ENCODE measurements around the gene LAMA5. TPM values are rescaled to one million over a fixed set of nuclear protein-coding genes. Genes with fewer than 3 reads are reported as not detected.

LAMA5 gene
- total RNA-seq, 1 experiment from 2014 or later, result 321 TPM

GRCh38 chr20:62265365-62265764, 101.7 kb downstream of the LAMA5 start:
- Histone ChIP-seq H3K4me2 (ENCODE audit: low read length) (no peak overlapping the region), H3K4me3 (replicated peaks in 1 of 2; ENCODE audit: low read depth in 1 of 2, low read length in 2 of 2) (no peak overlapping the region), H3K27ac (ENCODE audit: low read depth, low read length) (no peak overlapping the region), H3K79me2 (ENCODE audit: insufficient read depth, low read length) (no peaks in the 10 kb centered on the region), H4K20me1 (ENCODE audit: insufficient read depth) (no peaks in the 10 kb centered on the region), H3K9me3 (ENCODE audit: control insufficient read depth in 1 of 2, insufficient read depth in 1 of 2, low read depth in 1 of 2, low read length in 2 of 2) (no peaks in the 10 kb centered on the region), H2AFZ (ENCODE audit: low read depth, low read length, poor library complexity, severe bottlenecking) (no peak overlapping the region), H3K27me3 (ENCODE audit: insufficient read depth, low read length) (no peaks in the 10 kb centered on the region), H3K36me3 (ENCODE audit: control insufficient read depth in 1 of 2, insufficient read depth in 2 of 2, low read length in 2 of 2) (no peaks in the 10 kb centered on the region), H3K4me1 (ENCODE audit: control insufficient read depth in 1 of 2, insufficient read depth in 2 of 2, low read length in 2 of 2) (no peaks in the 10 kb centered on the region), H3K9me2 (ENCODE audit: insufficient read depth) (no peaks in the 10 kb centered on the region), H3K9ac (ENCODE audit: low read length) (no peak overlapping the region)
- ATAC-seq, result no peak
- intact Hi-C loops (cut with micrococcal nuclease), result no loop called here
- DNase-seq (ENCODE audit: low read depth, low spot score), result no peak
- no peak for TF ChIP-seq ELF1 (IDR thresholded peaks at IDR 0.05; ENCODE audit: borderline replicate concordance, low read depth)
- TF ChIP-seq YY1 (IDR thresholded peaks at IDR 0.05; ENCODE audit: extremely low read depth, insufficient replicate concordance, low read depth, low read length), result no peak
- no peak for TF ChIP-seq TCF7L2 (IDR thresholded peaks at IDR 0.05; ENCODE audit: borderline replicate concordance, extremely low read depth, insufficient read depth, insufficient read length)
- ChIA-PET CTCF (no interaction called here), RAD21 (ENCODE audit: low non-redundant PET in 1 of 2, low total read pairs in 2 of 2, uncharacterized antibody in 2 of 2, unreplicated experiment in 2 of 2) (no interaction called here), POLR2A (no interaction called here)
- TSS peak; percentile 16 for BruUV-seq (replicated peaks)

- DNase-seq (ENCODE audit: low read depth, low spot score) (no peak), ATAC-seq (no peak)
- no peaks in the 10 kb centered on the region for H3K79me2 ChIP-seq (ENCODE audit: insufficient read depth, low read length)
- H3K36me3 ChIP-seq (ENCODE audit: control insufficient read depth in 1 of 2, insufficient read depth in 2 of 2, low read length in 2 of 2), result 0 out of 4 replicates have a peak, but pooled peaks cover 0 to 2% of the 10 kb centered on the region in 2 experiments
- H2AFZ ChIP-seq (ENCODE audit: low read depth, low read length, poor library complexity, severe bottlenecking), result no peak overlapping the region
- H3K4me2 ChIP-seq (ENCODE audit: low read length), result no peak overlapping the region
- H3K27me3 ChIP-seq (ENCODE audit: insufficient read depth, low read length), result no peaks in the 10 kb centered on the region
- H3K4me1 ChIP-seq (ENCODE audit: control insufficient read depth in 1 of 2, insufficient read depth in 2 of 2, low read length in 2 of 2), result no peaks in the 10 kb centered on the region
- no peaks in the 10 kb centered on the region for H4K20me1 ChIP-seq (ENCODE audit: insufficient read depth)
- TF ChIP-seq ZFX (IDR thresholded peaks at IDR 0.05) (no peak), SP1 (IDR thresholded peaks at IDR 0.05; ENCODE audit: low read depth) (no peak), CEBPB (IDR thresholded peaks at IDR 0.05; ENCODE audit: low read depth) (no peak), YY1 (IDR thresholded peaks at IDR 0.05; ENCODE audit: extremely low read depth, insufficient replicate concordance, low read depth, low read length) (no peak), CTCF (IDR thresholded peaks at IDR 0.05 in 2 of 3, conservative IDR thresholded peaks at IDR 0.05 in 1 of 3; ENCODE audit: borderline replicate concordance in 1 of 3, insufficient read depth in 1 of 3, low read depth in 2 of 3, low read length in 2 of 3) (no peak)
- no peaks in the 10 kb centered on the region for H3K9me3 ChIP-seq (ENCODE audit: control insufficient read depth in 1 of 2, insufficient read depth in 1 of 2, low read depth in 1 of 2, low read length in 2 of 2)
- no peaks in the 10 kb centered on the region for H3K9me2 ChIP-seq (ENCODE audit: insufficient read depth)
- CTCF ChIA-PET, result no interaction called here
- H3K4me3 ChIP-seq (replicated peaks in 1 of 2; ENCODE audit: low read depth in 1 of 2, low read length in 2 of 2), result no peak overlapping the region
- POLR2A ChIA-PET, result no interaction called here
- H3K9ac ChIP-seq (ENCODE audit: low read length), result no peak overlapping the region
- intact Hi-C loops (cut with micrococcal nuclease), result no loop called here
- H3K27ac ChIP-seq (ENCODE audit: low read depth, low read length), result no peak overlapping the region
- BruUV-seq (replicated peaks), result no TSS peak
- RAD21 ChIA-PET (ENCODE audit: low non-redundant PET in 1 of 2, low total read pairs in 2 of 2, uncharacterized antibody in 2 of 2, unreplicated experiment in 2 of 2), result no interaction called here
These were observed 103.7 kb downstream of the LAMA5 start for GRCh38 chr20:62263396-62263795.
